OCI-LY1 (cell line): ENCODE measurements around the gene BRICD5.

ENCODE experiments used
- EZH2 ChIP-seq: fragments of 200-600 bp; sonication (generic), shearing (Covaris generic); IDR thresholded peaks from 2 replicates; pipeline ENCODE4 v1.8.0; 2017; ENCODE audit warnings: borderline replicate concordance, mixed run types, mild to moderate bottlenecking, antibody characterized with exemption, low read length, moderate library complexity, mixed read lengths
- TF ChIP-seq, protein P1 (sequence below): fragments of 200-600 bp; sonication (generic), shearing (Covaris generic); IDR thresholded peaks from 2 replicates; pipeline ENCODE4 v1.5.1; 2017; ENCODE audit warnings: mild to moderate bottlenecking, antibody characterized with exemption, low read length, moderate library complexity, mixed read lengths

GRCh38 chr16:2214719-2214968 lies 4.0 kb upstream of the BRICD5 start, which contains the start of gene PGP:
- TF ChIP-seq, protein P1, sequence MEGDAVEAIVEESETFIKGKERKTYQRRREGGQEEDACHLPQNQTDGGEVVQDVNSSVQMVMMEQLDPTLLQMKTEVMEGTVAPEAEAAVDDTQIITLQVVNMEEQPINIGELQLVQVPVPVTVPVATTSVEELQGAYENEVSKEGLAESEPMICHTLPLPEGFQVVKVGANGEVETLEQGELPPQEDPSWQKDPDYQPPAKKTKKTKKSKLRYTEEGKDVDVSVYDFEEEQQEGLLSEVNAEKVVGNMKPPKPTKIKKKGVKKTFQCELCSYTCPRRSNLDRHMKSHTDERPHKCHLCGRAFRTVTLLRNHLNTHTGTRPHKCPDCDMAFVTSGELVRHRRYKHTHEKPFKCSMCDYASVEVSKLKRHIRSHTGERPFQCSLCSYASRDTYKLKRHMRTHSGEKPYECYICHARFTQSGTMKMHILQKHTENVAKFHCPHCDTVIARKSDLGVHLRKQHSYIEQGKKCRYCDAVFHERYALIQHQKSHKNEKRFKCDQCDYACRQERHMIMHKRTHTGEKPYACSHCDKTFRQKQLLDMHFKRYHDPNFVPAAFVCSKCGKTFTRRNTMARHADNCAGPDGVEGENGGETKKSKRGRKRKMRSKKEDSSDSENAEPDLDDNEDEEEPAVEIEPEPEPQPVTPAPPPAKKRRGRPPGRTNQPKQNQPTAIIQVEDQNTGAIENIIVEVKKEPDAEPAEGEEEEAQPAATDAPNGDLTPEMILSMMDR: no peak
- no peak for TF ChIP-seq EZH2
